GM18508 (cell line): ENCODE results near the gene ARNT2.

ENCODE experiments used
- ATAC-seq: cut with Tn5 transposase; IDR thresholded peaks from one replicate; pipeline ENCODE4 v1.9.1; 2021; ENCODE audit warnings: moderate number of reproducible peaks; ENCODE audit not compliant: insufficient read depth, unreplicated experiment

ARNT2 gene

DNA sequence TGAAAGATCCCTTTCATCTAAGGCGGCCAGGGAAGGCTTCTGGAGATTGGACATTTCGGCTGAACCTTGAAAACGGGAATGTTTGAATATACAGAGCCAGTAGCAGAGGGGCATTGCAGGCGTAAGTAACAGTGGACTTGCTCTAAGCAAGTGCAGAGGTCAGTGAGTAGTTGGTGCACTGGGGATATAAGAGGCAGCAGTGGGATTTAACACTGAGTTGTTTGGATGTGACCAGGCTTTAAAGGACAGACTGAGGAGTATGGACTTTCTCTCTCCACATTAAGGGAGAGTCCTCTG is 1.3 kb downstream of the ARNT2 start:
- ATAC-seq, result no peak

DNA sequence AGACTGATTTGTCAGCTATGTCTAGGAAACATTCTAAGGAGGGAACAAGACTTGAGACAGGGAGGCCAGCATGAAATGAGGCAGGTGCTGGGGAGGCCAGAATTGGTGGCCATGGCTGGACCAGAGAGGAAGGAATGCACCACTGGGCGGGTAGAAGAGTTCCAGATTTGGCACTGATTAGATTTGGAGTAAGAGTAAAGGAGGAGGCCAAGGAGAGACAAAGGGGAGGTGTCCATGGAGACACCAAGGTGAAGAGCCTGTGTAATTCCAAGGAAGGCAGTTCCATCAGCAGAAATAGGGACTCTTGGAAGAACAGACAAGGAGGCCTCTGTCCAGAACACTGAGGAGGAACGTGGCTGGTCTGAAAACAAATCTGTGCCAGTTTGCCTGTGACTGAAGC is 1.8 kb downstream of the ARNT2 start:
- ATAC-seq, result no peak

DNA sequence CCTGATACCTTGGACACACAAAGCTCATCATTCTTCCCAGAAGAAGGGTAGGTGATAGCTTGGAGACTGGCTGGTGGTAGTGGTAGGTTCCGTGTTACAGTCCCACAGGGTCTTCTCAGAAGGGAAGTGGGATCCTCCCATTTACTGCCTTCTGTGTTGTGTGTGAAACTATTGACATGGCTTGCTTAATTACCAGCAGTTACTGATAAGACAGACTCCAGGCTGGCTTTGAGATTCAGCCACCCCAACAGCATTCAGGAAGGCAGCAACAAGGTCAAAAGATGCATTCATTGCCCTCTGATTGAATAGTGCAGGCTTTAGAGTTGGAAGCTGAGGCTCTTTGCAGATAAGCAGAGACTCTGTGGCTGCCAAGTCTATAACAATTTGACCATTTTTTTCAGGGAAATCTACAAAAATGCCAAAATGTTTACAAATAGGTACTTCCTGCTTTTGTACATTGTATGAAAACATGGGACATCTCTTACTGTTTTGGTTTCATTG is 7.7 kb downstream of the ARNT2 start:
- ATAC-seq, result no peak

DNA sequence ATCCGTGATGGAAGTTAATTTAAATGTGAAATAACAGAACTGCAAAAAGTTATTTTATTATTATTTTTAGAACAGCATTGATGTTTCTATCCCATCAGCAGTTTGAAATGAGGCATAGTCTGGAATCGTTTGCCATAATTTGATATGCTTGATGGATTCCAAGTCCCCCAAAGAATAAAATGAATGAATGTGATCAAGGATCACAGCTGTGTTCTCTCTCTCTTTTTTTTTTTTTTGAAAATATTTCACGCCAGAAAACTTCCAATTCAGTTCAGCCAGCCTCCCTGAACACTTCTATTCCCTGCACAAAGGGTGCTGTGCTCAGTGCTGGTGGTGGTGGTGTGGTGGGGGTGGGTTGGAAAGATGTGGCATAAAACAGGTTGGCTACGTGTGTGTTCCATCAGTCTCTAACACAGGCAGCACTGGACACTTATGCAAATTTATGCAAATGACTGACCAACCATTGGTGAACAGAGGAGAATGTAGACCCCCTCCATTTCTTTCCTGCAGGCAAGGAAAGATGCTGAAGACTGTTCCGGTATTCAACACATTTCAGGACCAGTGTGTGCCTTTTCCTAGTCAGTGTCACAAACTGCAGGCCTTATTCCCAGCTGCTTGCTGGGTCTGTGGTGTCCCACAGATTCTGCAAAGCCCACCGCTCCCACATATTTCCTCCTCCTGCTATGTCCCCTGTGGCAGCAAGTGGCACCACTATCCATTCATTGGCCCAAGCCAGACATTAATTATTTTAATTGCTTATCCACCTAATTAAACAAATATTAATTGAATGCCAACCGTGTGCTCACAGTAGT is 10.6 kb downstream of the ARNT2 start:
- no peak for ATAC-seq

DNA sequence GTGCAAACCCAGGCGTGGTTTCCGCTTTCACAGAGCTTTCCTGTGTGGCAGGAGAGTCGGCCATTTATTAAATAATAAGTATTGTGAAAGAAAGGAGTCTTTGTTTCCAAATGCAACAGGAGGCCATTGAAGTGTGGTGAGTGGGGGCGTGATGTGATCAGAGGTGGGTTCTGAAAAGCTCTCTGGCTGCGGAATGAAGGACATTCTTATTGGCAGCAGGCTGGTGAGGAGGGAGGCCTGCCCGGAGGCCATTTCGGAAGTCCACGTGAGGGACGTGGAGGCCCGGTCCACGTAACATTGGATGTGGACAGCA is 11.1 kb downstream of the ARNT2 start:
- no peak for ATAC-seq

DNA sequence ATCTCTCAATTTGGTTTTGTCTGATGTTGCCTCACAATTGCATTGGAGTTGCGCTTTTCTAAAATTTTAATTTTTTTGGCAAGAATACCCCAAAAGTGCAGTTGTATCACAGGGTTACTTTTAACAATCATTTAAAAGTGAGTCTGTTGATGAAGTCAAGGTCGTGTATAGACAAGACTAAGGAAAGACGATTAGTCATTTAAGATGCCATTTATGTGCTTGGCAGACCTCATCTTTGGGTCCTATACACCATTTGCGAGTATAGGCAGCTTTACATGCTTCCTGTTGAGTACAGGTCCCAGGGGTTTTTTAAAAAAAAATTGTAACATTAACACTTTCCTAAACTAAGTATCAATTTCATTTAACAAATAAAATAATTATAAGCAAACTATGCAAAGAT is 12.5 kb downstream of the ARNT2 start:
- ATAC-seq, result no peak

DNA sequence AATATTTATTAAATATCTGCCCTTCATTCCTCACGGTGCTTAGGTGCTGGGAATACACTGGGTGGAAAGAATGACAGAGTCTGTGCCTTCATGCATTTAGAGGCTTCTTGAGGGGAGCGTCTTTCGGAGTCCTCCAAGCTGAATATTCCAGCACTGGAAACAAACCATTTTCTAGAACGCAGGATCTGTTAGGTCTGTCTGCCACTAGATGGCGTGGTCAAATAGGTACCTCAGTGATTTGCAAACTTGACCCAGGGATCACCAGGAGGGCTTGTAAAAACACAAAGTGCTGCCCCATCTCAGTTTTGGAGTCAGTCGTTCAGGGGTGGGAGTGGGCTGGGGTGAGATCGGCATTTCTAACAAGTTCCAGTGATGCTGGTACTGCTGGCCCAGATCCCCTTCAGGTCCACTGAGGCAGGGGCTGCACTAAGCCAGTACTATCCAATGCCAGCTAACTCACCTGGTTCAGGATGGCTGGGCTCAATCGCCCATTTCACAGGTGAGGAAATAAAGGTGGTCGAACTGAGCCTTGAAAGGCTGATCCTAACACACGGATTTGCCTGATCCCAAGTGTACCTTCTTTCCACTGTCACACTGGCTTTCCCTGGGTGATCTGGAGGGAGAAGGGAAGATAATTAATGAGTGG is 14.8 kb downstream of the ARNT2 start:
- ATAC-seq, result no peak

DNA sequence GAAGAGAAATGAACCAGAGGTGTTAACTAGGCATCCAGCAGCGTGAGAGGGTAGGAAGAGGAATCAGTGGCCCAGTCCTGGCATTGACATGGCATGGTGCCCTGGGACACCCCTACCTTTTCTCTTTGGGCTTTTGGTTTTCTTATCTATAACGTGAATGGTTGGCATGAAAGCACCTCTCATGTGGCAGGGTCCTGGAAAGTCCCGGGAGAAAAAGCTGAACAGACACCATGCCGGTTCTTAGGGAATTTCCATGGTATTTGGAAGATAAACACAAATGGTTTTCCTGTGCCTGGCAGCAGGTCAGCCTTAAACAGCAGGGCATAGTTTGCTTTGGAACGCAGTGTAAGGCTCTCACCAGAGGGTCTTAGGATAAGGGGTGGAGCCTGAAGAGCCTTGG is 15.4 kb downstream of the ARNT2 start:
- no peak for ATAC-seq

DNA sequence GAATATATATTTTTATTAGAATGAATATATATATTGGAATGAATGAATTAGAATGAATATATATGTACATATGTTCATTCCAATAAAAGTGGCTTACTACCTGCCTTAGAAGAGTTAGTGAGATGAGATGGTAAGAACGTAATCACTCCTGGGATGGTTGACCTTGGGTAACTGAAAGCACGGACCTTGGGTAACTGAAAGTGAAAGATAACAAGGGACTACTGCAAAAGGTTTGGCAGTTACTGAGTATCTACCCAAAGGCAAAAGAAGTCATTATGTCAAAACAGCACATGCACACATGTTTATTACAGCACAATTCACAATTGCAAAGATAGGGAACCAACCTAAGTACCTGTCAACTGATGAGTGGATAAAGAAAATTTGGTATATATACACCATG is 16.5 kb downstream of the ARNT2 start:
- no peak for ATAC-seq

DNA sequence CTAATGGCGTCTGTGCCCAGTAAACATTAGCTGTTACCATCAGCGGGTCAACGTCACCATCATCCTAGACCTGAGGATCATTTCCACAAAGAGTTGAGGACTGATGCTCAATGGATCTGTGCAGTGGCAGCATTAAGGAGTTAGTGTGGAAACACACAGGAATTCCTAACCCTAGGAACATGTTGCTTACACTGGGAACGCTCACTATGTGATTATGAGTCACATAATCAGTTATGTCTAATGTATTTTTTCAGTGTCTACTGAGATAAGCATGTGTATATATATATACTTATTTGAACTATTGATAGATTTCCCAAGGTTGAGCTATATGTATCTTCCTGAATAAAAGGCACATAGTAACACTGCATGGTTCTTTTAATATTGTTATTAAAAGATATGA is 19.0 kb downstream of the ARNT2 start:
- ATAC-seq, result no peak

DNA sequence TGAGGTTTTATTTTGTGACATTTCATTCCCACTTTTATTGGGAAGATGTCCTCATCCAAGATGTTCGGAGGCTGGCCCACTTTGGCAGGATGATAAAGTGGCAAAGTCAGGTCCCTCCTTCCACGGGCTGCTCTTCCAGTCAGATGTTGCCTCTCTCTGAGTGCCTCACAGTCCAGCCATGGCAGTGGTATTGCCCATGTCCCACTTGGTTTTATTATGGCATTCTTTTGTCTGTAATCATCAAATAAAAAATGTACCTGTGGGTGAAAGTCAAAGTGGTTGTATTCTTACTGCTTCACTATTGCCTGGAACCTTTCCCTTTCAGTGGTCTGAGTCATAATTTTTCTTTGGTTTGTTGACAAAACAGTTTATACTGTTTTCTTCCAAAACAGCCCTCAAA is 20.2 kb downstream of the ARNT2 start:
- no peak for ATAC-seq

DNA sequence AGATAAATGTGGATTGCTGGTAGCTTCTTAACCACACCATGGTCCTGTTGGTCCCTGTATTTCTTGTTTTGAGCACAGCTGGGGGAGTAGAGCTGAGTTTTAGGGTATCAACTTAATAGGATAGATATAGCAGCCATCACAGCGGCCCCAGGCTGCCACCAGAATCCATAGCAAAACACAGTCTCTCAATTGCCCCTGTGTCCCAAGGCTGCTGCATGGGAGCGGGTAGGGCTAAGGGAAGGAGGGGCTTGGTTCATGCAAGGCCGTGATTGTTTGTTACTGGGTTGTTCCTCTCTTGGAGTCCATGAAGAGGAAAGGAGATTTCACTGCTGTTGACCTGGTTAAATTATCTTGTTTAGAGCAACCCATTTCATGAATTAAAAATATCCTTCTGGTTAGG is 22.1 kb downstream of the ARNT2 start:
- ATAC-seq, result no peak

DNA sequence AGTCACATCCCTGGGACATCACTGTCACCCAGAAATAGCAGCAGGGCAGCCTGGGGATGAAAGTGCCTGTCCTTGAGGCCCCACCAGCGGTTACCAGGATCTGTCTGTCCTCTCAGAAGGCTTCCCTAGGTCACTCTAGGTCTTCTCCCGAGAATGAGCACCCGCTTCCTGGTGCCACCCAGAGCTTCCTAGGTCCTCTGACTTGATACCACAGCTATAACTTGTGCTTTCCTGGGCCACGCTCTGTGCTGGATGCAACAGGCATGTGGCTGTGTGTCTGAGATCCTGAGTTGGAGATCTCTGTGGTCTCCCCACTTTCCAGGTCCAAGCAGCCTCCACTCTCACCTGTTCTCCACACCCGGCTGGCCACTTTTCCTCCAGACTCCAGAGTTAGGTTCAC is 25.8 kb downstream of the ARNT2 start:
- ATAC-seq, result no peak

DNA sequence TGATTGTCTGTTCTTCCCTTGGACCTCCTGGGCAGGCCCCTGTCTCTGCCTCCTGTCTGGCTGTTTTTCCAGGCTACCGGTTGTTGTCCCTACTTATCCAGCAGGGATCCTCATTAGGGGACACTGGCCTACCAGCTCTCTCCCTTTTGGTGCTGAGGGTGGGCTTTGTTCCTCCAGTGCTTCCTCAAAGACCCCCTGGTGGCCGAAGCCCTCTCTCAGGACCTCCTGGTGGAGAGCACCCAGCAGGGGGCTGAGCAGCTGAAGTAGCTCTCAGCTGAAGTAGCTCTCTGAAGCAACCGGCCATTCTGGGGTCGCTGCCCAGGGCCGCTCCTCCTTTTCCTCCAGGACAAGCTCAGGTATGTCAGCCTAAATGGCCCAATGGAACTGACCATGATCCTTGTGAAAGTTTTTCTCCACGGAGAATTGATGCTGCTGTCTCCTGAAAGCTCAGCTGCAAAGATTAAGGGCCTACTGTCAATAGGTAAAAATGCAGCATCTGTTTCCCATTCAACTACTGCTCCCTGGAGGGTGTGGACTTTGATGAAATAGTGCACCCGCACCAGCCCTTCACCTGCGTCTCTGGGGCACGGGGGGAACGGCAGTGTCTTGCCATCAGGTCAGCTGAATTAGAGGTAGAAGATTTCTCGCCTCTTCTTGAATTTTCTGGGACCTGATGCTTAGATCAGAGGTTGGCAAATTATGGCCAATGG is 27.6 kb downstream of the ARNT2 start:
- no peak for ATAC-seq

DNA sequence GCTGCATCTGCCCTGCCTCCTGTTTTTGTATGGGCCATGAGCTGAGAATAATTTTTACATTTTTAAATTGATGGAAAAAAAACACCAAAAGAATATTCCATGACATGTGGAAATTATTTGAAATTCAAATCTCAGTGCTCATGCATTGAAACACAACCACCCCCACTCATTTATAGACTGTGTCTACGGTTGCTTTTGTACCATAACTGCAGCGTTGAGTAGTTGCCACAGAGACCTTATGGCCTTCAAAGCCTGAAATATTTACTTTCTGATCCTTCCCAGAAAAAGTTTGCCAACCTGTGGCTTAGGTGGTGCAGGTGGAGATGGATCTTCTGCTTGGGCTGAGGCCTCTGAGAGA is 28.1 kb downstream of the ARNT2 start:
- no peak for ATAC-seq

DNA sequence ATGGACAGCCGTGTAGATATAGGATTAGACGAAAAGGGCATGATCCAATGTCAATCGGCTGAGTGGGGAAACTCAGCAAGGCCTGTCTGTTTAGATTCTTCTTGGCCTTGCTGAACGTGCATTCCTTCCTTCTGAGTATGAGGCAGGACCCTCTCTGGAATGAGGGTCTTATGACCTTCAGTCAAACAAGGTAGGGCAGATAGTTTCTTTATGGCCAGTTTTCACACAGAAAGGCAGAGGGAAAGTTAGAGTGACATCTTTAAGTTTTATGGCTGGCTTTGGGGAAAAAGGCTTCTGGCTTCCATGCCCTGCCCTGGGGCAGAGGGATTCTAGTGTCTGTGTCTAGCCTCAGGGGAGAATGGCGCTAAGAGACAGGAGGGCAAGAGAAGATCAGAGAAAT is 29.7 kb downstream of the ARNT2 start:
- ATAC-seq, result no peak

DNA sequence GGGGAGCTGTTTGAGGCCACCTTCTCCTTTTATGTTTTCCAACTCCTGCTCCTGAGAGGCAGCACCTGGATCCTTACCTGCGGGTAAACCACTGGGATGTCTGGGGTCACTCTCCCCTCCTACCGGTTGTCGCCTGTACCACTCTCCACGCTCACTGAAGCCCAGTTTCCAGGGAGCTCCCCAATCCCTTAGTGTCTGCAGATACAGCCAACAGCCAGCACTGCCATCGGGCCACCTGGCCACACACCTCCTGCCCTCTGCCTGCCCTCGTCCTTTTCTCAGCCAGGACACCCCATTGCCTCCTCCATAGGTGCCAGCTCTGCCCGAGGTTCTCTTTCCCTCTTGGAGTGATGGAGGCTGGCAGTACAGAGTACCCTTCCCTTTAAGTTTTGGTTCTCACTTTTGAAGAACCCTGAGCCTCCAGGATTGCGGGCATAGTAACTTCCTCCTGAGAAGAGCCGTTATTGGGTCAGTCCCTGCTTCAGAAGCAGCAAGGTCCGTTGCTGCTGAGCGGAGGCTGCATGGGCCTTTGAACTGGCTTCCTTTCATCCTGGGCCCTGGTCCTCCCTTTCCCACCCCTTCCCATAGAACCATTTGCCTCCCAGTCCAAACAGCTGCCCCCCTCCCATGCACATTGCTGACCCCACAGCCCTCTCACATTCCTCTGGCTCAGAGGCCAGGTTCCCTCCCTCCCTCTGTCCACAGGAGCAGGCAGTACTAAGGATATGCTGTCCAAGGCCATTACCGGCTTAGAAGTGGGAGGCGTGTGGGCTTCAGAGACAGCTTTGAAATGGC is 30.9 kb downstream of the ARNT2 start:
- ATAC-seq, result no peak

DNA sequence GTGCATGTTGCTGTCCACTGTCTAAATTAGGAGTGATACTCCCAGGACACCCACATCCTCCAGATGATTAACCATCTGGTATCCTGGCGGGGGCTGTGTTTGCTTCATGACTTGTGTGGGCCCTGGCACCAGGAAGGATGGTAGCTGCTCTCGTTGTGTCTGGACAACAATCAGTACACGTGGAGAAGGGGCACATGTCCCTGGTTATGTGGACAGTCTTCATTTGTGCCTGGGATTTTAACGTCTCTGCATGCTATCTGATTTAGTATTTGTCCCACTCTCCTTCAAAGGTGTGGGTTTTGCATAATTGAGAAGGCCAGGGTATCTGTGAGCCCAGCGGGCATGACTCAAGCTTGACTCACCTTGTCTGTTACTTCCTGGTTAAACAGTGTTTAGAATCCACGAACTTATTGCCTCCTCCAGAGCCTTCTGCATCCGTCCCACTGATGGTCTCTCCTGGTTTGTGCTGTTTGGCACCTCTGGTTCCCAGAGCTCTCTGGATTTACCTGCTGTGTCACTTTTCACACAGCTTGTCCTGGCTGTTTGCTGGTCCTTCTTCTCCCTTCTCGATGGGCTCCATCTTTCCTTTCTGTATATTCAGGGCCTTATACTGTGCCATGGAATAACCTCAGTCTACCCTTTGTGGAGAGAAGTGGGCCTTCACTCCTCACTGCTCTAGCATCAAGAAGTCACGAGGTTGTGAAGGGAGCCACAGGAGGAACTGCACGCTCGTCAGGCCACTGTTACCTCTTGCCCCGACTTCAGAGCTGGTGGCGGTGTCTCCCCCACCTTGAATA is 32.5 kb downstream of the ARNT2 start:
- ATAC-seq, result no peak

DNA sequence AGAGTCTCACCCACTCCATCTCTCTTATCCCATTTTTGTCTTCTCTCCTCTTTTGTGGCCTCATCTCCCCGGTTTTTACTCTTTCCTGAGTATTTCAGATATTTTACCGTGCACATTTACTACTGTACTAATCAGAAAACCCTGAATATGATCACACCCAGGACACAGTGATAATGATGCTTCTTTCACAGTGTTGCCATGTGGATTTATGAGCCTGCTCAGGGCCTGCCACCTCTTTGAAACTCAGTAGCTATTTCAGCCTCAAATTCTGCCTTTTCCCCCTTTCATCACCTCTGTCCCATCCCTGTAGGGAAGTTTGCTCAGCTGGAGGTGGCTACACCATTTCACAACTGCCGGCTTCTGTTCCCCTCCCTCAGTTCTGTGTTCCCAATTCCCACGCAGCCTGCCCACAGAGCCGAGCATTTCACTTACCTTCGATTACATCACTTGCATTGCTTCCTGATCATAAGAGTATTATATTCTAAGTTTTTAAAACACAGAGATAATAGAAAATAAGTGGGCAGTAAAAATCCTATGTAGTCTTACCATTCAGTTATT is 33.2 kb downstream of the ARNT2 start:
- no peak for ATAC-seq

DNA sequence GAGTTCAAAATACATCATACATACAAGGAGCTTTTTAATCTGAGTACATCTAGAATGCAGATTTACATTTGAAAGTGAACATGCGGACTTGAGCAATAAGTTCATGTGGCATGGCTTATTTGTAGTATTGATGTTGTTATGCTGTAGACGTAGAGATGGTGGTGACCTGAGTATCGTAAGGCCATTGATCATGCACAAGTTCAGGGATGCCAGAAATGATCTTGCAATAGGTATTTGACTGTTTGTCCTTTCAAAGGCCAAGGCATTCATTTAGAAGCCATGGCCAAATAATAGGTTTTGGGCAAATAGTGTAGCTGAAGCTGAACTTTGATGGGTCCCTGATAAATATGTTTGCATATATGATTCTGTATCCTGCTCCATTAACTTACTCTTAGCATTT is 35.0 kb downstream of the ARNT2 start:
- ATAC-seq, result no peak
